HK-2 (cell line): ENCODE data around the gene VPS37B.
"Not testable (repeated sequence)": the region's sequence is repeated elsewhere in the genome, so short reads cannot be mapped to it uniquely, and the experiment has no call there.

Source experiments
- DNase-seq: peaks from one replicate; pipeline ENCODE4 v3.0.0-alpha.2; 2018; ENCODE audit not compliant: unreplicated experiment

The VPS37B gene, protein sequence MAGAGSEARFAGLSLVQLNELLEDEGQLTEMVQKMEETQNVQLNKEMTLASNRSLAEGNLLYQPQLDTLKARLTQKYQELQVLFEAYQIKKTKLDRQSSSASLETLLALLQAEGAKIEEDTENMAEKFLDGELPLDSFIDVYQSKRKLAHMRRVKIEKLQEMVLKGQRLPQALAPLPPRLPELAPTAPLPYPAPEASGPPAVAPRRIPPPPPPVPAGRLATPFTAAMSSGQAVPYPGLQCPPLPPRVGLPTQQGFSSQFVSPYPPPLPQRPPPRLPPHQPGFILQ

DNA sequence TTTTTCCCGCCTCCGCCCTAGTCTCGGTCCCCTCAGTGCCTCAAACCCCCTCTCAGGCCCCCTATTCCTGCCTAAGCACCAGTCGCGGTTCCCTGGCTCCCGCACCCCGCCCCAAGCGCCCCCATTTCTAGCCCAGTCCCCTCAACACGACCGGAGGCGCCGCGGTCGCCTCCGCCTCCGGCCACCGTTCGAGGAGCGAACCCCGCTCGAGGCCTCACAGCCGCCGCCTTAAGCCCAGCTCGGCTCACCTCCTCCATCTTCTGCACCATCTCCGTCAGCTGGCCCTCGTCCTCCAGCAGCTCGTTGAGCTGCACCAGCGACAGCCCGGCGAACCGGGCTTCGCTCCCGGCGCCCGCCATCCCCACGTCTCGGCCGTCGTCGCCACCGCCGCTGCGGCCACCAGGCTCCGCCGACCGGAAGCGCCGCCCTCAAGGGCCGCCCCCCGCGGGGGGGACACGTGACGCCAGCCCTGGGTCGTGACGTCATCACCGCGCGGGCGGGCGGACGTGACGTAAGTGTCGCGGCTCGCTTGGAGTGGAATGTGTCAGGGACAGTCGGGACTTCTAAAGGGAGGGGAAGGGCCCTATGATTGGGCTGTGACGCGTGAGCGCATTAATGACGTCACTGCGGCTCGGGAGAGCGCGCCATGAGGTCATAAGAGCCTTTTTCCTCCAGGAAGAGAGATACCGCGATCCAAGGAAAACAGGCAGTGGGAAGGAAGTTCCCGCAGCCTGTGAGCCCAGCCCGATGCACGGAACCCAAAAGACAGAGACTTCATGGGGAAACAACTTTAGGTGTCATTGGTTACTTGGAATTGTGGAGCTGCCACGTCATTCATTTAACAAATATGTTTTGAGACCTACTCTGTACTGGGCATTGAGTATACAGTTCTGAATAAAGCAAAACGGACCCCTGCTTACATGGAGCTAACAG lies at the start of gene VPS37B:
Gene VPS37B (minus strand): TSS at position 421 of the 933 bp plus-strand sequence. CDS start 62 bp downstream, at position 359.
- peak; percentile 86 for DNase-seq

DNA sequence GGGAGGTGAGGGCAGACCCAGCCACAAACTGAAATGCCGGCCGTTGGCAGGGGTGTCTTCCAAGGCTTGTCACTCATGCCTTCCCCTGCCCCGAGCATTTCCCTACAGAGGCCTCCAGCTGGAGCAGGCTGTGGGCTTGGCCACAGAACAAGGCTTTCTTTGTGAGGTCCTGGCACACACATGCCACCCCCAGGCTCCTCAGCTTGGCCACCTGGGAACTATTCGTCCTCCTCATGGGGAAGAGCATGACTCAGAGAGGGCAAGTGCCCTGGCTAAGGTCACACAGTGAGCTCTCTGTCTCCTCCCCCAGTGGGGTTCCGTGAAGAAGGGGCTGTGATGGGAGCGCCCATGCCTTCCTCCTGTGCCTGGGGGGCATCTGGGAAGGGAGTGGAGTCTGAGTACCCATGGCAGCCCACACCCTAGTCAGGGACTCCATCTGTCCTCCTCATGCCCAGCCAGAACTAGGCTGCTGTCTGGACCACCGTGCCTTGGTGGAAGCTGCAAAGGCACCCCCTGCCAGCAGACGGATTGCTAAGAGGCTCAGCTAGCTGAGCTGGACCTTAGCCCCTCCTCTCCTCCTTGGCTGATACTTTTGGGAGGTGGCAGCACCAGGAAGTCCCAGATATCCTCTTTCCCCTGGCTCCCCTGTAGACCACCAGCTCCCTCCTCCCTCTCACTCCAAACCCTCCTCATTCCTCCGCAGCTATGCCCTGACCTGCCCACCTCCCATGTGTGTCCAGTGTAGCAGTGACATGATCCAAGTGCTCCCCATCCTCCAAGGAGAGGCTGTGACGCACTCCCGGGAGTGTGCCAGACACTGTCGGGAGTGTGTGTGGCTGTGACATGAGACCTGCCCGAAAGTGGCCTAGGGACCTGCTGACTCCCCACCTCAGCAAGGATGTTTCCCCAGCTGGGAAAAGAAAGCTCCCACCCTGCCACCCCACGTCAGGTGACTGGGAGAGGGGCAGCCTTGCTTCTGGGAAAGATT lies 49.0 kb upstream of the VPS37B start:
- no peak for DNase-seq

DNA sequence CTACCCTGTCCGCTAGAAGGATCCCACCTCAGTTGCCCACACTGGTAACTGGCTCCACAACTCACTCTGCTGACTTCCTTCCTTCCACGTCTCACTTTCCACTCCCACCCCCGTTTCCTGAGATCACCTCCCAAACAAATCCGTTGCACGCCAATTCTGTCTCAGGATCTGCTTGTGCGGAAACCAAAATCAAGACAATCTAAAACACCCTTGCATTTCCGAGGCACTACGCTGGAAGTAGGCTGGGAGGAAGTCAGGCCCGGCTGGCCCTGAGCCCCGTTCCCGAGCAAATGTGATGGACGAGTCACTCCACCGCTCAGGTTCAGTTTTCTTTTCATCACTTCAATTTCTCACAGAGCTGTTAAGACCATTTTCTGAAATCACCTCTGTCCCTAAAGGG lies 47.3 kb upstream of the VPS37B start:
- peak; percentile 28 for DNase-seq

DNA sequence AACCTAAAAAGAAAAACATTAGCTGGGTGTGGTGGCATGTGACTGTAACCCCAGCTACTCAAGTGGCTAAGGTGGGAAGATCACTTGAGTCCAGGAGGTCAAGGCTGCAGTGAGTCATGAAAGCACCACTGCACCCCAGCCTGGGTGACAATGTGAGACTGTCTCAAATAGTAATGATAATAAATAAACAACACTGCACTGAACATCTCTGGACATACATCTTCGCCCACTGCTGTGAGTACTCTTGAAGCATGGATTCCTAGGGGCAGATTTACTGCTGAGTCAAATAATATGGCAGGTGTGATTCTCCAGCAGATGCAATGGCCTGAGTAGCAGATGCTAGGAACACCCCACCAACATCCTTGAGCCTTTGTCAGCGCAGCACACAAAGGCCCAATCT lies 46.7 kb upstream of the VPS37B start:
- no peak for DNase-seq

DNA sequence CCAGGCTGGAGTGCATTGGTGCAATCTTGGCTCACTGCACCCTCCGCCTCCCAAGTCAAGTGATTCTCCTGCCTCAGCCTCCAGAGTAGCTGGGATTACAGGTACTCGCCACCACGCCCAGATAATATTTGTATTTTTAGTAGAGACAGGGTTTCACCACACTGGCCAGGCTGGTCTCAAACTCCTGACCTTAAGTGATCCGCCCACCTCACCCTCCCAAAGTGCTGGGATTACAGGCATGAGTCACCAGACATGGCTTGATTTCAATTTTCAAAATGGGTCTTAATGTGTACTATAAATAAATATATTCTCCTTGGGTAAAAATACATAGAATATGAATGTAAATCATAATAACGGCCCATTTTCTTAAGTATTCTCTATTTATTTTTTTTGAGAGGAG lies 45.4 kb upstream of the VPS37B start:
- not testable (repeated sequence) for DNase-seq

DNA sequence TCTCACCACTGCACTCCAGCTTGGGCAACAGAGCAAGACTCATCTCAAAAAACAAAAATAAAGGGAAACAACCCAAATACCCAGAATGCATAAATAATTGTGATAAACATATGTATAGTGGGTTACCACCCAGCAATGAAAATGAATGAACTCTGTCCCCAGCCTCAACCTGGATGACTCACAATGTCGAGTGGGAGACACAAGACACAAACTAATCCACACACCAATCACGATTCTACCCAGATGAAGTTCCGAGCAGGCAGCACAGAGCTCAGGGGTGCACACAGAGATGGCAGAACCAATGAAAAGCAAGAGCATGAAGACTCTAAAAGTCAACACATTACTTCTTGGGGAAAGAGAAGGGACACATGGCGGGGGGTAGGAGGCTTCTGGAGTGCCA lies 43.2 kb upstream of the VPS37B start:
- no peak for DNase-seq

DNA sequence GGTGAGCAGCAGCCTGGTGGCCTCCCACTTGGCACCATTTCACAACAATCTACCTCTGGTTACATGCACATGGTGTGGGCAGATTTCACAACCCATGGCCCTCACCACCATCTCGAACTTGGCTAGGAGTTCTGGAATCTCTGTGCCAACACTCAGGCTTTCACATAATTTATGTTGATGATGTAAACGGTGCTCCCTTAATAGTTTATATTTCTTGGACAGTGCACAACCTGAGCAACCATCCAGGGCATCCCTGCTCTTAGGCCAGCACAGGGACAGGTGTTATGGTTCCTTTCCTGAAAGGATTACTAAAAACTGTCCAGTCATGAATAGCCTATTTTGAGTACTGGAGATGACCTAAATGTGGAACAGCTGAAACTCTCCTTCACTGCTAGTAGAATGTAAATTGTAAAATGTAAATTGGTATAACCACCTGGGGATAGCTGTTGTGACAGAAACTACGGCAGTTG lies 41.7 kb upstream of the VPS37B start:
- DNase-seq, result no peak

DNA sequence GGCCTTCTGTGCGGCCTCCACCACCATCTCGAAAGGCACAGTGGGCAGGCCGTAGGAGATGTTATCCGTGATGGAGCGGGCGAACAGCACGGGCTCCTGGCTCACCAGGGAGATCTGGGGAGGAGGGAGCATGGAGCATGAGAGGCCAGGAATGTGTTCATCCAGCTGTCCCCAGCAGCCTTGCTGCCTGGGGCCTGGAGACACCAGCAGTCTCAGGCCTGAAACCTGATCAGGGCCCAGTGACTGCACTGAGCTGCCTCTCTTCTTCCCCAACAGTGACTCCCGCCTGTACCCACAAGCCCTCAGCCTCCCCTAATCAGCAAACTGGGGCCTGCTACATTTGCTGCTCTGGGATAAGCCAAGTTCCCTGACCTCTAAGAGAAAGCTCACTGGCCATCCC lies 39.4 kb upstream of the VPS37B start:
- no peak for DNase-seq

DNA sequence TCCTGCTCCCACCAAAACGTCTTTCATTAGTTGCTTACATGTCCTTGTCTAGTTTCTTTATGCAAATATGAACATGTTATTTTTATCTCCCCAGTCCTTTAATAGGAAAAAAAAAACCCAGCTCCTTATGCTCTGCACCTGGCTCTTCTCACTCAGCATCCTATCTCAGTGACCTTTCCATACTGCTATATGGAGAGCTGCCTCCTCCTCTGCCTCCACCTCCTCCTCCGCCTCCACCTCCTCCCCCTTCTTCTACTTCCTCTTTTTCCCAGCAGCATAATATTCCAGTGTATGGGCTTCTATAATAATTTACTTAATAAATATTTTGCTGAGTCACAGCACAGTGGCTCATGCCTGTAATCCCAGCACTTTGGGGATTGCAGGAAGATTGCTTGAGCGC lies 38.8 kb upstream of the VPS37B start:
- DNase-seq, result no peak

DNA sequence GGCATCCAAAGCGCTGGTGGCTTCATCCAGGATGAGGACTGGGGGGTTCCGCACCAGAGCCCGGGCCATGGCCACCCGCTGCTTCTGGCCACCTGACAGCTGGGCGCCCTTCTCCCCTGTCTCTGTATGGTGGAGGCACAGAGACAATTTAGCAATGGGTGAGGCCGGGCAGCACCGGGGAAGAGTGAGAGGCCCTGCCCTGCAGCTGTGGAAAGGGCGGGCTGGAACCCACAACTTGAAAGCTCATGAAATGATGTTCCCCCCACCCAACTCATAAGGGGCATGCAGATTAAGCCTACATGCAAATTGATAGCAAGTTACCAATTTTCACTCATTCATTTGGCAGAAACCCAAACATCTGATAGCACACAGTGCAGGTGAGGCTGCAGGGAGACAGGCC lies 36.3 kb upstream of the VPS37B start:
- no peak for DNase-seq

DNA sequence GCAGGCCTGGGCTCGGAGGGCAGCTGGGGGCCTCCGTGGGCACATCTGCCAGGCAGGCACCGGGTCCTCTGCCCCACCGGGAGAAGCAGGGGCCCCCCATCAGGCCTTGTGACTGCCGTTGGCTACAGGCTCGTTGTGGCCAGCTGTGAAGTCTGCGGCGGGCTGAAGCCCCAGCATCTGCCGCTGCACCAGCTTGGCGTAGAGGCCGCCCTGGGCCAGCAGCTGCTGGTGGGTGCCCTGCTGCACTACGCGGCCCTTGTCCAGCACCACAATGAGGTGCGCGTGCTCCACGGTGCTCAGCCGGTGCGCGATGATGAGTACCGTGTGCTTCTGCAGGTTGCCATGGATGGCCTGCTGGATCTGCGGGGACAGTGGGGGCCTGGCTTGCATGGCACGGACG lies 33.9 kb upstream of the VPS37B start:
- no peak for DNase-seq

DNA sequence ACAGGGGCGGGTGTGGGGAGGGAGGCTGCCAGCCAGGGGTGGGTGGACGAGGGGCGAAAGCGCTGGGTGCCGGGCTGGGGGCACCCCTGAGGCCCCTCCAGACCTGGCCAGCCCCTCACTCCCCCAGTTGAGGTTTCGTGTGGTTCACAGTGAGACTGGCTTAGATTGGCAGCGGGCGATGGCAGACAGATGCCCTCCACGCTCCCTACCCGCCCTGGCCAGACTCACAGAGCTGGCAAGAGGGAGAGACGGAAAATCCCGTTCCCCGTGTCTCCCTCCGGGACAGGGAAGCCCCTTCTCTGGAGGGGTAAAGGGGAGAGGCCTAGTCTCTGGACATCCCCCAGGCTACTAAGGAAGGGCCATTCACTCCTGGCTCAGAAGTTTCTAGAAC lies 33.2 kb upstream of the VPS37B start:
- no peak for DNase-seq

DNA sequence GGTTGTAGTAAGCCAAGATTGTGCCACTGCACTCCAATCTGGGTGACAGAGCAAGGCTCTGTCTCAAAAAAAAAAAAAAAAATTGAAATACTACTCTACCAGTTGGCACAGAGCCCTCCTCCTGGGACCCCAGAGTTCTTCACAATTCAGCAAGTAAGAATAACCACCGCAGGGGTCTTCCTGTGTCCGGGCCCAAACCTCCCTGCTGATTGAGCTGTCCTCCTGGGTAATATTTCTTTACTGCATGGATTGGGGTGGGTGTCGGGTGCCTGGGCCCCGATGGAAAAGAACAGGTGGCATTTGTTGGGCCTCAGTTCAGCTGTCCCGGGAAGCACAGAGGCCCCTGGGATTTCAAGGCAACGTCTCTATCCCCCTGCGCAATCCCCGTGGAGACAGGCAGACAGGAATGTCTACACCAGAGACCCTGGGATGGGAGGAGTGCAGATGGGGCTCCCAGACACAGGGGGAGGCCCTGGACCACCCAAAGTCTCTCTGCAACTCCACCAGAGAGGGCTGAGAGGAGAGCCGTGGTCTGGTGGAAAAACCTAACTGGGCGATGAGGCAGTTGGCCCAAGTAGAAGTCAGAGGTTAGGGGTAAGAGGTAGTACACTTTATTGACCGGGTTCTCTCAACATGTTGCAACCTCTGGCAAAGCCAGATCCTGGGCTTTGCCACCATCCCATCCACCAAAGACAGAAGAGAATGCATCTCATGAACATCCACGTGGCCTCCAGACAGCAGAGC lies 32.7 kb upstream of the VPS37B start:
- no peak for DNase-seq

DNA sequence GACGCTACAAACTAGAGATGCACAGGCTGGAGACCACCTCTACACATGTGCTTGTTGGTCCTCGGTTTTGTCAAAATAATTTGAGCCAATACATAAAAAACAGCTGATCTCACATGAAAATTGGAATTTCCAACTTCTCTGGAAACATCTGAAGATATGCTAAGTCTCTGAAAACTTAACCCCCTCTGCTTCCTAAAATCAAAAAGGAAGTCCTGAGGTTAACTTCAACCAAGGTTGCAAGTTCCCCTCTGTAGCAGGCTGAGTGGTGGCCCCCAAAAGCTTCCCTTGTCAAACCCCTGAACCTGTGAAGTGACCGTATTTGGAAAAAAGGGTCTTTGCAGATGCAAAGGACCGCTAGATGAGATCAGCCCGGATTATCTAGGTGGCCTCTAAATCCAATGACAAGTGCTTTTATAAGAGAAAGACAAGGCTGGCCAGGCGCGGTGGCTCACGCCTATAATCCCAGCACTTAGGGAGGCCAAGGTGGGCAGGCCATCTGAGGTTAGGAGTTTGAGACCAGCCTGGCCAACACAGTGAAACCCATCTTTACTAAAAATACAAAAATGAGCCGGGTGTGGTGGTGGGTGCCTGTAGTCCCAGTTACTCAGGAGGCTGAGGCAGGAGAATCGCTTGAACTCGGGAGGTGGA lies 32.0 kb upstream of the VPS37B start:
- no peak for DNase-seq

DNA sequence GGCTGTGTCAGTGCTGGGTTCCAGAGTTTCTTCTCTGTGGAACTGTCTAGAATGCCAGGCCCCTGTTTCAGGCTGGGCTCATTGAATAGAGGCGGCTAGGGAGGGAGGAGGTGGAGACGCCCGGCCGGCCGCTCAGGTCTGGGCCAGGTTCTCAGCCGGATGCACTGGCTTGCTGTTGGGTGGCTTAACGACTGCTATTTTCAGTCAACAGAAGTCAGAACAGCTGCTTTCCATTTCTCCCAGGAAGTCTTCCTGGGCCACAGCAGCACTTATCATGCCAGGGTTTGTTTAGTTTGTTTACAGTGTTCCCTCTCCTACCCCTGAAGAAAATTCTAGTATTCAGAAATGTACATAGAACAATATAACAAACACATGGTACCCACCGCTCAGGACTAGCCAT lies 26.0 kb upstream of the VPS37B start:
- DNase-seq, result no peak

DNA sequence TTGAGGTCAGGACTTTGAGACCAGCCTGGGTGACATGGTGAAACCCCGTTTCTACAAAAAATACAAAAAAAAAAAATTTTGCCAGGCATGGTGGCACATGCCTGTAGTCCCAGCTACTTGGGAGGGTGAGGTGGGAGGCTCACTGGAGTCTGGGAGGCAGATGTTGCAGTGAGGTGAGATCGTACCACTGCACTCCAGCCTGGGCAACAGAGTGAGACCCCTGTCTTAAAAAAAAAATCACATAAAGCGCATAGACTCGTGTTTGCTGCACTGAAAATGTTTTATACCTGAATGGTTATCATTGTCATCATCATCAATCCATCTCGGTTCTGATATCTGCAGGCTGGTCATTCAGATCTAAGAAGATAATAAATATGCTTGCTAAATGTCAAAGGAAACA lies 24.8 kb upstream of the VPS37B start:
- DNase-seq, result no peak

DNA sequence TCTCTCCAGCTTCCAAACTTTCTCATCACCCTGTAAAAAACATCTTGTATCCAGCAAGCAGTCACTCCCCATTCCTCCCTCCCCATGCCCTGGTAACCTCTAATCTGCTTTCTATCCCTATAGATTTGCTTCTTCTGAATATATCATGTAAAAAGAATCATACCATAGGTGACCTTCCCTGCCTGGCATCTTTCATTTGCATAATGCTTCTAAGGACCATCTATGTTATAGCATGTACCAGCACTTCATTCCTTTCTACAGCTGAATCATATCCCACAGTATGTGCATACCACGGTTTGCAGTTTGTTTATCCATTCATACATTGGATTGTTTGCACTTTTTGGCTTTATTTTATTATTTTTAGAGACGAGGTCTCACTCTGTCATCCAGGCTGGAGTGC lies 22.9 kb upstream of the VPS37B start:
- no peak for DNase-seq

DNA sequence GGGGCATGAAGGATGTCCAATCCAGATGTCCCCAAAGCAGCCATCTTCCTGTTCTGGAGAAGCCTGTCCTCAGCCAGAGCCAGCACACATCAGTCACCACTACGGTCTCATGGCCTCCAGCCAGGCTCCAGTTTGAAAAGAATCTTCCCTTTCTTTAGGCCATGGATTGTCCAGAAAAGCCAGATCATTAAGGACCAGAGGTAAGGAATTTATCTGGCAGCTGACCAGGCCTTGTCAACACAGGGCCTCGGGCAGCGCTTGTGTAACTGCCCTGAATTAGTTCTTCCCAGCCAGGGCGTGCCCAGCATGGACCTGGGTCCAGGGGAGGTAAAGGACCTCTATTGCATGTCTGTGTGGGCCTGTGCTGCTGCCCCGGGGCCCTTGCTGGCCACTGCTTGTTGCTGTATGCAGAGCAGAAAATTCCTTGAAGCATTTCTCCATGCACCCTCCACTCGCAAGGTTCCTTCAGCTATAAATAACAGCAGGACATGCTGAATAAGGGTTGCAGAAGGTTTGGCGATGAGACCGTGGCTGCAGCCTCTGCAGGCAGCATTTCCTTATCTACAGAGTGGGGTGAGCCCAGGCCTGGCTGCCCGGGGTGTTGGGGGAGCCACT lies 21.7 kb upstream of the VPS37B start:
- DNase-seq, result no peak

DNA sequence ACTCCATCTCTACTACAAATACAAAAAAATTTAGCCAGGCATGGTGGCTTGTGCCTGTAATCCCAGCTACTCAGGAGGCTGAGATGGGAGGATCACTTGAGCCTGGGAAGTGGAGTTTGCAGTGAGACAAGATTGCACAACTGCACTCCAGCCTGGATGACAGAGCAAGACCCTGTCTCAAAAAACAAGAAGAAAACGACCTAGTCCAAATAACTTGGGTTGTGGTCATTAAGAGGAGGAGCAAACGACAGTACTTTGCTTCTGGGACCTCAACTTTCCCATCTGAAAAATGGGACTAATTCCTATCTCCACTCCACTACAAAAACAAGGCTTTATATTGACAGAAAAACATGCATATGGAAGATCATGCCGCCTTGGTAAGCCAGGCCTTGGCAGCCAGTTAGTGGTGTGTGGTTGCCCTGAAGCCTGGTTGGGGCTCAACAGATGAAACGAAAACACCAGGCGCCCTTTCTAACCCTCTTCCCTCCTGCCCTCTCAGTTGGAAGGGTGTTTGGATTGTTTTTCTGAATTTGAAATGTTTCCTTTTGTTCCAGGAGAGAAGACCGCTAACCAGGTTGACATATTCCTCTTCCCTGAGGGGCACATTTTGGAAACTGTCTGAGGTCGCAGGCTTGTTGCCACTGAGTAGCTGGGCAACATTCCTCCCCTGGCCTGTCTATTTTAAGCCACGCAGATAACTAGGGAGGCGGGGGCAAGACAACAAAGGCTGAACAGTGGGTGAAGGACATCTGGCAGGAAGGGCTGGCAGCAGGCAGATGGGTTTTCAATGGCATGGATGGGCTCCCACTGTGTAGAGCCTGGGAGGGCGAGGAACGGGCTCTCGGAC lies 13.7 kb upstream of the VPS37B start:
- no peak for DNase-seq
